ENCODE data around the gene SYNC. TPM values are rescaled to one million over a fixed set of nuclear protein-coding genes. Genes with fewer than 3 reads are reported as not detected.
"Not testable (repeated sequence)": the region's sequence is repeated elsewhere in the genome, so short reads cannot be mapped to it uniquely, and the experiment has no call there.

SYNC gene
- polyA plus RNA-seq, 3 donors: 0.56 to 9.0 (median 5.6) TPM

GRCh38 chr1:32728413-32729077, 26.0 kb upstream of the SYNC start:
- H3K27ac ChIP-seq (ENCODE audit: low read depth, low read length): no peak overlapping the region
- 91 to 93% (median 91%) methylated on average over 7 of the region's 7 CpGs for WGBS, 3 donors

DNA sequence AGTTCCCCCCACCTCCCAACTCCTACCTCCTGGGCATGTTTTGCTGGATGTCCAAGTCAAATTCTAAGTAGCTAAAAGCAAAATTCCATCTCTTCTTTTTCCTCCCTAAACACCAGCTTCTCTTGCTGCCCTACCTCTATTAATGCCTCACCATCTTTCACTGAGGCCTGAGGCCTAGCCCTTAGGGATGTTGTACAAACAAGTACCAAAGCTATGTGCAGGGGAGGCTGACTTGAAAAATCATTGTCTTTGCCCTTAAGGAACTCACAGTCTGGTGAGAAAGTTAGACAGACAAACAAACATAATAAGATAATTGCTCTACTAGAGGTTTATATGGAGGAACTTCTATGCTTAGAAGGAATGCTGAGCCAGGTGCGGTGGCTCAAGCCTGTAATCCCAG, 25.3 kb upstream of the SYNC start:
- H3K27ac ChIP-seq (ENCODE audit: low read depth, low read length): no peak overlapping the region
- WGBS, 3 donors: 96 to 100% (median 98%) methylated on average over 1 of the region's 1 CpG

GRCh38 chr1:32725615-32725982, 23.0 kb upstream of the SYNC start:
- 77 to 80% (median 79%) methylated on average over 3 of the region's 3 CpGs for WGBS, 3 donors
- no peak overlapping the region for H3K27ac ChIP-seq (ENCODE audit: low read depth, low read length)

- H3K27ac ChIP-seq (ENCODE audit: low read depth, low read length): no peak overlapping the region
- 39 to 73% (median 46%) methylated on average over 14 of the region's 14 CpGs for WGBS, 3 donors
Measured at GRCh38 chr1:32724678-32725614, 22.4 kb upstream of the SYNC start.

DNA sequence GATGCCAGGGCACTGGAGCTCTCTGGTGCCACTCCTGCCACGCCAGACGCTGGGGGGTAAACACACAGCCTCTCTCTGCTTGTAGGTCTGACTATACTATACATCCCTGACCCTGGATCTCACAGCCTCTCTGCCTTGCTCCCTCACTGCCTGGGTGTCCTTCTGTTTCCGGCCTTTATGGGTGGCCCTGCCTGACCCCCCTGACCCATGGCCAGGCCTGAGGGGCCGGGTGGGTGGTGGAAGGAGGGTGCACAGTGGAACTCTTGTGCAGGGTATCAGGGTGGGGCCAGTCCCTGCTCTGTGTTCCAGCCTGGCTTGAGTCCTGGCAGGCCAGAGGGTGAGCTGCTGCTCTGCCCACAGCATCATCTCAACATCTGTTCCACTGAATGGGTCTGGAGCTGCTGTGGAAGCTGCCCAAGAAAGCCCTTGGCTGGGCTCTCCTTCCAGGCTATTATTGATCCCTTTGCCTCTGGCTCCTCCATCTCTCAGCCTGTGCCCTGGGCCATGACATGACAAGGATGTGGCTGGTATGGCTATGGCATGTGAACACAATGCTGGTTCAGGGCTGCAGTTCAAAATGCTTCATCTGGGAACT, 17.2 kb upstream of the SYNC start:
- 87 to 97% (median 91%) methylated on average over 4 of the region's 4 CpGs for WGBS, 3 donors

GRCh38 chr1:32718527-32718926, 16.0 kb upstream of the SYNC start:
- H3K27ac ChIP-seq (ENCODE audit: low read depth, low read length): no peak overlapping the region

More for the DNA sequence above, 17.2 kb upstream of the SYNC start:
- H3K27ac ChIP-seq (ENCODE audit: low read depth, low read length): no peak overlapping the region

DNA sequence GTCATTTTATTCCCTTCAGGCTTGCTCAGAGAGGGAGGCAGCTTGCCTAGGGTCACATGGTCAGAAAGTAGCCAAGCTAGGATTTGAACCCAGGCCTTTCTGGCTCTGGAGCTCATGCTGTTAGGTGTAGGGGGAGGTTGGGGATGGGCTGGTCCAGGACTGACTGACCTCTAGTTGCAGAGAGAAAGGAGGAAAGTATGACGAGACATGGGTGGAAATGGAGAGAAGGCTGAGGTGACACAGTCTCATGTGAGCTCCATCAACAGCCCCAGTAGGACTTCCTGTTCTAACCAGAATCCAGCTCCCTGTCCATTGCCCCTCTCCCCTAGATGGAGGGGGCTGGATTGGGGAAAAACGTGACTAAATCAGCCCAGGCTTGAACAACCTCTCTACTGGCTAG, 15.5 kb upstream of the SYNC start:
- H3K27ac ChIP-seq (ENCODE audit: low read depth, low read length): no peak overlapping the region
- WGBS, 3 donors: 64 to 79% (median 67%) methylated on average over 2 of the region's 2 CpGs

More at GRCh38 chr1:32718527-32718926, 16.0 kb upstream of the SYNC start:
- 86 to 94% (median 93%) methylated on average over 1 of the region's 1 CpG for WGBS, 3 donors

DNA sequence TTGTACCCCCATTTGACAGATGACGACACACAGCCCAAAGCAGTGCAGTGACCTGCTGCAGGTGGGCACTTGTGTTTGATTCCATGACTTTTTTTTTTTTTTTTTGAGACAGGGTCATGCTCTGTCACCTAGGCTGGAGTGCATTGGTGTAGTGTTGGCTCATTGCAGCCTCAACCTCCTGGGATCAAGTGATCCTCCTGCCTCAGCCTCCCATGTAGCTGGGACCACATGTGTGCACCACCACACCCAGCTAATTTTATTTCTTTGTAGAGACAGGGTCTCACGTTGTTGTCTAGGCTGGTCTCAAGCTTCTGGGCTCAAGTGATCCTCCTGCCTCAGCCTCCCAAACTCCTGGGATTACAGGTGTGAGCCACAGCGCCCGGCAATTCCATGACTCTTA, 14.9 kb upstream of the SYNC start:
- H3K27ac ChIP-seq (ENCODE audit: low read depth, low read length): no peak overlapping the region
- 84 to 93% (median 93%) methylated on average over 4 of the region's 4 CpGs for WGBS, 3 donors

- no peak overlapping the region for H3K27ac ChIP-seq (ENCODE audit: low read depth, low read length)
- WGBS, 3 donors: 28 to 29% (median 29%) methylated on average over 9 of the region's 9 CpGs
Measured at GRCh38 chr1:32716312-32717148, 14.0 kb upstream of the SYNC start.

- WGBS, 3 donors: 82 to 98% (median 94%) methylated on average over 4 of the region's 4 CpGs
- H3K27ac ChIP-seq (ENCODE audit: low read depth, low read length): no peak overlapping the region
Measured at GRCh38 chr1:32715901-32716311, 13.3 kb upstream of the SYNC start.

- 70 to 93% (median 84%) methylated on average over 4 of the region's 4 CpGs for WGBS, 3 donors
- no peak overlapping the region for H3K27ac ChIP-seq (ENCODE audit: low read depth, low read length)
Measured at GRCh38 chr1:32714277-32714676, 11.7 kb upstream of the SYNC start.

GRCh38 chr1:32713081-32713480, 10.5 kb upstream of the SYNC start:
- no peak overlapping the region for H3K27ac ChIP-seq (ENCODE audit: low read depth, low read length)
- 76 to 88% (median 88%) methylated on average over 10 of the region's 10 CpGs for WGBS, 3 donors

- H3K27ac ChIP-seq (ENCODE audit: low read depth, low read length): not testable (repeated sequence)
- WGBS, 3 donors: 61 to 88% (median 65%) methylated on average over 4 of the region's 4 CpGs
Measured at GRCh38 chr1:32711221-32711620, 8.7 kb upstream of the SYNC start.

DNA sequence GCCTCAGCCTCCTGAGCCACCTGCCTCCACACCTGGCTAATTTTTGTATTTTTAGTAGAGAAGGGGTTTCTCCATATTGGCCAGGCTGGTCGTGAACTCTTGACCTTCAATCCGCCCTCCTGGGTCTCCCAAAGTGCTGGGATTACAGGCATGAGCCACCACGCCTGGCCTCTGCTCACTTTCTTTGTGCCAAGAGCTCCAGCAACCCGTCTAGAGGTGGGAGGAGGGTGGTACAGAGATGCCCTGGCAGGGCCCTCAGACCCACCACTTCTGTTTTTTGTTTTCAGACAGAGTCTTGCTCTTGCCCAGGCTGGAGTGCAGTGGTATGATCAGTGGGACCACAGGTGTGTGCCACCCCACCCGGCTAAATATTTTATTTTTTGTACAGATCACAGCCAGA, 6.9 kb upstream of the SYNC start:
- WGBS, 3 donors: 65 to 75% (median 67%) methylated on average over 5 of the region's 5 CpGs
- H3K27ac ChIP-seq (ENCODE audit: low read depth, low read length): no peak overlapping the region

- no peak overlapping the region for H3K27ac ChIP-seq (ENCODE audit: low read depth, low read length)
- 73 to 76% (median 75%) methylated on average over 2 of the region's 2 CpGs for WGBS, 3 donors
Measured at GRCh38 chr1:32709075-32709474, 6.5 kb upstream of the SYNC start.

GRCh38 chr1:32706491-32706890, 3.9 kb upstream of the SYNC start:
- H3K27ac ChIP-seq (ENCODE audit: low read depth, low read length): no peak overlapping the region
- whole genome bisulfite sequencing, 3 donors: 13 to 59% (median 41%) methylated on average over 1 of the region's 1 CpG

DNA sequence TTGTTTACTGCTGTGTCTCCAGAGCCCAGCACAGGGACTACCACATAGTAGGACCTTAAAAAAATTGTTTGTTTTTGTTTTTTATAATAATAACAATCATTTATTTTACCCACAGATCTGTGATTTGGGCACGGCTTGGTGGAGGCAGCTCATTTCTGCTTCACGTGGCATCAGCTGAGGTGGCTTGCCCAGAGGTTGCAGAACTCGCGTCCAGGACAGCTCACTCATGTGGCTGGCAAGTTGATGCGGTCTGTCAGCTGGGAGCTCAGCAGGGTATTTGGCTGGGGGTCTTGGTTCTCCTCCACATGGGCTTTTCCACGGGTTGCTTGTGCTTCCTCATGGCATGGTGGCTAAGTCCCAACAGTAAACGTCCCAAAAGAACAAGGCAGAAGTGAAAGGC, 2.9 kb upstream of the SYNC start:
- 89 to 92% (median 90%) methylated on average over 7 of the region's 7 CpGs for WGBS, 3 donors
- no peak overlapping the region for H3K27ac ChIP-seq (ENCODE audit: low read depth, low read length)

GRCh38 chr1:32703479-32704291, 1.1 kb upstream of the SYNC start:
- 56 to 68% (median 57%) methylated on average over 18 of the region's 18 CpGs for WGBS, 3 donors
- H3K27ac ChIP-seq (ENCODE audit: low read depth, low read length): no peak overlapping the region
